Measurements from ENCODE around the gene CTU2.
"Not testable (repeated sequence)": the region's sequence is repeated elsewhere in the genome, so short reads cannot be mapped to it uniquely, and the experiment has no call there.

The CTU2 gene

DNA sequence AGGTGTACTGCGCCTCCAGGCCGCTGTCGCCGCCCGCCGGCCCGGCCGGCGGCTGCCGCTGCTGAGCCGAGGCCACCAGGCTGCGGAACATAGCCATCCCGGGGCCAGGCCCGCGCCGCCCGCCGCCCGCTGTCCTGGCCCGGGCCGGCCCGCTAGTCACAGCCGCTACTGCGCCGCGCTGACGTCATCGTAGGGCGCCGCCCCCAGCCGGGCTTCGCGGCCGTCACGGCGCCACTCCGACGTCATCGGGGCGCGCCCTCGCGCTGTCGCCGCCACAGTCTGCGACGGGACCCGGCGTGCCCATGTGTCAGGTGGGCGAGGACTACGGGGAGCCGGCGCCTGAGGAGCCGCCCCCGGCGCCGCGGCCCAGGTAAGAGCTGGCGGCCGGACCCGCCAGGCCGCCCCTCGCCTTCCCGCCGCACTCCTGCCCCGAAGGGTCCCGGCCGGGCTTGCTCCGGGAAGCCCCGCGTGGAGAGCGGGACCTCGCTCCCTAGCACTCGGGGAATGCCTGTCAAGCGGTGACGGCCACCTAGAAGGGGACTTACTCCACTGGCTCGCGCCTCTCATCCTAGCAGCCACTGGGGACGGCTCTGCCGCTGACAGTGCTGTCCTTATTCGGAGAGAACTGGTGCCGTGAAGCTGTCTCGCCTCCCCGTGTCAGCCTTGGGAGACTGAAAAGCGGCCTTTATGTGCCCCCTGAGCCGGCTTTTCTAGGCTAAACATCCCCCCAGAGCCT lies at the start of gene CTU2, which contains the start of gene RNF166:
TSS of gene CTU2 (plus strand) at position 275 of the 736 bp plus-strand sequence. CDS start at position 303, 28 bp downstream.
TSS of gene RNF166 (minus strand) at position 180 of the 736 bp plus-strand sequence. CDS start at position 97, 83 bp downstream.
- 0 out of 2 replicates have a peak, but pooled peaks cover 6% of the 10 kb centered on the region for H3K4me1 ChIP-seq (ENCODE audit: insufficient read depth, low read length)
- H3K9me3 ChIP-seq (ENCODE audit: insufficient read depth, low read depth, low read length): no peaks in the 10 kb centered on the region
- H3K4me3 ChIP-seq (ENCODE audit: low read length): peak within 1 kb of the TSS; percentile 97
- no peaks in the 10 kb centered on the region for H3K27me3 ChIP-seq (ENCODE audit: insufficient read depth, low read length)
- H3K27ac ChIP-seq (ENCODE audit: low read length): no peak within 1 kb of the TSS
- no peaks in the 10 kb centered on the region for H3K36me3 ChIP-seq (ENCODE audit: insufficient read depth, low read depth, low read length)
- peak within 1 kb of the TSS; percentile 85 for H3K9ac ChIP-seq (ENCODE audit: low read depth, low read length)

DNA sequence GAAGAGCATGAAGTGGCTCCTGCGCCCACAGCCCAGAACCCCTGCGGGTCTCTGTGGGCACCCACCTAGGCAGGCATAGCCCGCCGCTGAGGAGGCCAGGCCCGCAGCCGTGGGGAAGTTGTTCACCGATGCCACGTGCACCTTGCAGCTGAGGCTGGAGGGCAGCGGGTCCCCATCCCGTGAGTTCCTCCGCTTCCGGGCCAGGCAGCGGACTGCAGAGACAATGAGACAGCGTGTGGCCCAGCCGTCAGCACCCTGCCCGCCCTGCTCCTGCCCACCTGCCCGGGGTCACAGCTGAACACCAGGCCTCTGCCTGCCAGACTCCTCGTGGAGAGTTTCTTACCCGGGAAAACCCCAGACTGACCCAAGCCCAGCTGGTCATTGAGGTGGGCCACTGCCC lies 48.9 kb upstream of the CTU2 start:
- H3K27ac ChIP-seq (ENCODE audit: low read length): no peak overlapping the region
- no peaks in the 10 kb centered on the region for H3K9me3 ChIP-seq (ENCODE audit: insufficient read depth, low read depth, low read length)
- no peak overlapping the region for H3K9ac ChIP-seq (ENCODE audit: low read depth, low read length)
- H3K36me3 ChIP-seq (ENCODE audit: insufficient read depth, low read depth, low read length): peaks cover 38% of the 10 kb centered on the region
- H3K4me3 ChIP-seq (ENCODE audit: low read length): no peak overlapping the region
- H3K27me3 ChIP-seq (ENCODE audit: insufficient read depth, low read length): no peaks in the 10 kb centered on the region
- H3K4me1 ChIP-seq (ENCODE audit: insufficient read depth, low read length): peaks cover 6% of the 10 kb centered on the region; the same call in 1 of the 2 replicates

- H3K4me3 ChIP-seq (ENCODE audit: low read length): no peak overlapping the region
- H3K9ac ChIP-seq (ENCODE audit: low read depth, low read length): no peak overlapping the region
- no peaks in the 10 kb centered on the region for H3K27me3 ChIP-seq (ENCODE audit: insufficient read depth, low read length)
- peaks cover 6% of the 10 kb centered on the region; the same call in 1 of the 2 replicates for H3K4me1 ChIP-seq (ENCODE audit: insufficient read depth, low read length)
- no peak overlapping the region for H3K27ac ChIP-seq (ENCODE audit: low read length)
- H3K36me3 ChIP-seq (ENCODE audit: insufficient read depth, low read depth, low read length): peaks cover 31% of the 10 kb centered on the region
- no peaks in the 10 kb centered on the region for H3K9me3 ChIP-seq (ENCODE audit: insufficient read depth, low read depth, low read length)
Observed at GRCh38 chr16:88658714-88659113, 47.6 kb upstream of the CTU2 start.

DNA sequence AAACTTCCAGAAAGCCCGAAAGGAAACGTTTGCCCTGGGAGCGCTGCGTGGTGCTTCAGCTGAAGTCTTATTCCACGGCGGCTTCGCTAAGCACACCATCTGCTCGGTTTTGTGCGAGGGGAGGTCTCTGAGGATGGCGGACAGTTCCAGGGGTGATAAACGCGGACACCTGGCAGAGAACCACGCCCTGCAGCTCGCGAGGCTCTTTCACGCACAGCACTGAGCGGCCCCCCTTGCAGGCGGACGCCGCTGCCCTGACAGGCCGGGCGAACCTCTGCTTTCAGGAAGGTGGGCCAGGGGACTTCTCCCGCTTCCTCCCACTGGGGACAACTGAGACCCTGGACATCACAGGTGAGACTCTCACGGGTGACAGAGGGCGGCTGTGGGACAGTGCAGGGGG lies 47.1 kb upstream of the CTU2 start:
- H3K4me1 ChIP-seq (ENCODE audit: insufficient read depth, low read length): peaks cover 6% of the 10 kb centered on the region; the same call in 1 of the 2 replicates
- no peaks in the 10 kb centered on the region for H3K9me3 ChIP-seq (ENCODE audit: insufficient read depth, low read depth, low read length)
- H3K9ac ChIP-seq (ENCODE audit: low read depth, low read length): no peak overlapping the region
- no peak overlapping the region for H3K4me3 ChIP-seq (ENCODE audit: low read length)
- H3K27ac ChIP-seq (ENCODE audit: low read length): no peak overlapping the region
- H3K36me3 ChIP-seq (ENCODE audit: insufficient read depth, low read depth, low read length): peaks cover 29% of the 10 kb centered on the region
- no peaks in the 10 kb centered on the region; the same call in 1 of the 2 replicates for H3K27me3 ChIP-seq (ENCODE audit: insufficient read depth, low read length)

DNA sequence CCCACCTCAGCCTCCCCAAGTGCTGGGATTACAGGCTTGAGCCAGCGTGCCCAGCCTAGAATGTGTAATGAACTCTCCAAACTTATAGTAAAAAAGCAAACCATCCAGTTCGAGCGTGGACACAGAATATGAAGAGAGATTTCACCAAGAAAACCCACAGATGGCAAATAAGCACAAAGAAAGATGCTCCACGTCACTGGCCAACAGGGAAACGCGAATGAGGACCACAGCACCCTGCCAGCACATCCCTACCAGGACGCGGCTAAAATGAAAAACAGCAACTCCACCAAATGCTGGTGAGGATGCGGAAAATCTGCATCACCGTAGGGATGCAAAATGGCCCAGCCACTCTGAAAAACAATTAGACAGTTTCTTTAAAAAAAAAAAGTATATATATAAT lies 44.8 kb upstream of the CTU2 start:
- no peak overlapping the region for H3K9ac ChIP-seq (ENCODE audit: low read depth, low read length)
- no peaks in the 10 kb centered on the region; the same call in 1 of the 2 replicates for H3K27me3 ChIP-seq (ENCODE audit: insufficient read depth, low read length)
- H3K4me3 ChIP-seq (ENCODE audit: low read length): peak overlapping the region; percentile 48; the same call in 1 of the 2 replicates
- H3K4me1 ChIP-seq (ENCODE audit: insufficient read depth, low read length): peaks cover 6% of the 10 kb centered on the region; the same call in 1 of the 2 replicates
- H3K27ac ChIP-seq (ENCODE audit: low read length): no peak overlapping the region
- peaks cover 17% of the 10 kb centered on the region; the same call in 1 of the 2 replicates for H3K36me3 ChIP-seq (ENCODE audit: insufficient read depth, low read depth, low read length)
- H3K9me3 ChIP-seq (ENCODE audit: insufficient read depth, low read depth, low read length): no peaks in the 10 kb centered on the region

GRCh38 chr16:88662222-88662842 lies 44.0 kb upstream of the CTU2 start:
- no peaks in the 10 kb centered on the region; the same call in 1 of the 2 replicates for H3K27me3 ChIP-seq (ENCODE audit: insufficient read depth, low read length)
- peak overlapping the region; percentile 94 for H3K4me3 ChIP-seq (ENCODE audit: low read length)
- H3K27ac ChIP-seq (ENCODE audit: low read length): no peak overlapping the region
- peaks cover 6% of the 10 kb centered on the region; the same call in 1 of the 2 replicates for H3K4me1 ChIP-seq (ENCODE audit: insufficient read depth, low read length)
- no peaks in the 10 kb centered on the region for H3K9me3 ChIP-seq (ENCODE audit: insufficient read depth, low read depth, low read length)
- H3K36me3 ChIP-seq (ENCODE audit: insufficient read depth, low read depth, low read length): peaks cover 8% of the 10 kb centered on the region; the same call in 1 of the 2 replicates
- peak overlapping the region; percentile 77; the same call in 1 of the 2 replicates for H3K9ac ChIP-seq (ENCODE audit: low read depth, low read length)

GRCh38 chr16:88662843-88663606 lies 43.3 kb upstream of the CTU2 start, which contains the start of gene MVD:
Gene MVD, minus strand, starts transcription at chr16:88663091. Its CDS starts 11 bp downstream, at chr16:88663080.
- H3K4me3 ChIP-seq (ENCODE audit: low read length): peak within 1 kb of the TSS; percentile 94
- no peaks in the 10 kb centered on the region for H3K9me3 ChIP-seq (ENCODE audit: insufficient read depth, low read depth, low read length)
- H3K9ac ChIP-seq (ENCODE audit: low read depth, low read length): peak within 1 kb of the TSS; percentile 83
- H3K4me1 ChIP-seq (ENCODE audit: insufficient read depth, low read length): peaks cover 6% of the 10 kb centered on the region; the same call in 1 of the 2 replicates
- peaks cover 5% of the 10 kb centered on the region; the same call in 1 of the 2 replicates for H3K36me3 ChIP-seq (ENCODE audit: insufficient read depth, low read depth, low read length)
- H3K27me3 ChIP-seq (ENCODE audit: insufficient read depth, low read length): no peaks in the 10 kb centered on the region; the same call in 1 of the 2 replicates
- peak within 1 kb of the TSS; percentile 22 for H3K27ac ChIP-seq (ENCODE audit: low read length)

DNA sequence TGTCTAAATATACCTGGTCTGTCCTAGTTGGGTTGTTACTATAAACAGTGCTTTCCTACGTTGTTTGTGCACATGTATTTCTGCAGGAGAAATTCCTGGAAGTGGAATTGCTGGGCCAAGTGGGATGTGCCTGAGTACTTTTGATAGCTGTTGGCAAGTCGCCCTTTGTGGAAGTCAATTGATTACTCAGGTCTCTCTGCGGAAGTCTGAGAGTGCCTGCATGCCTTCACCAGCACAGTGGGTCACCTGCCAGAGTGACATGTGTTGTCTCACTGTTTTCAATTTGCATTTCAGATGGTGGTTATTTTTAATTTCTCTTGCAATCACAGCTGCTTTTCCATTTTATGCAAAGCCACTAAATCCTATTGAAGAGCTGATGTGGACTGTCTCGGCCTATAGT lies 41.2 kb upstream of the CTU2 start:
- H3K27me3 ChIP-seq (ENCODE audit: insufficient read depth, low read length): no peaks in the 10 kb centered on the region; the same call in 1 of the 2 replicates
- H3K27ac ChIP-seq (ENCODE audit: low read length): no peak overlapping the region
- peaks cover 6% of the 10 kb centered on the region; the same call in 1 of the 2 replicates for H3K4me1 ChIP-seq (ENCODE audit: insufficient read depth, low read length)
- no peak overlapping the region for H3K9ac ChIP-seq (ENCODE audit: low read depth, low read length)
- H3K9me3 ChIP-seq (ENCODE audit: insufficient read depth, low read depth, low read length): no peaks in the 10 kb centered on the region
- no peaks in the 10 kb centered on the region for H3K36me3 ChIP-seq (ENCODE audit: insufficient read depth, low read depth, low read length)
- no peak overlapping the region for H3K4me3 ChIP-seq (ENCODE audit: low read length)

DNA sequence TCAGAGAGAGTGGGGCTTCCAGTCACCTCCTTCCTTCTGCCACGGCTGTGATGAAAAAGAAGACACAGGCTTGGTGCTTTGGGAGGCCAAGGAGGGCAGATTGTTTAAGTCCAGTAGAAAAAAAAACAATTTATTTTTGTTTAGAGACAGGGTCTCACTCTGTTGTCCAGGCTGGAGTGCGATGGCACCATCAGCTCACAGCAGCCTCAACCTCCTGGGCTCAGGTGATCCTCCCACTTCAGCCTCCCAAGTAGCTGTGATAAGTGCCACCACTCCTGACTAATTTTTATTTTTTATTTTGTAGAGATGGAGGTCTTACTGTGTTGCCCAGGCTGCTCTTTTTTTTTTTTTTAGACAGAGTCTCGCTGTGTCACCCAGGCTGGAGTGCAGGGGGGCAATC lies 40.7 kb upstream of the CTU2 start:
- Histone ChIP-seq H3K27me3 (ENCODE audit: insufficient read depth, low read length) (no peaks in the 10 kb centered on the region; the same call in 1 of the 2 replicates), H3K36me3 (ENCODE audit: insufficient read depth, low read depth, low read length) (no peaks in the 10 kb centered on the region), H3K27ac (ENCODE audit: low read length) (no peak overlapping the region), H3K4me3 (ENCODE audit: low read length) (no peak overlapping the region), H3K4me1 (ENCODE audit: insufficient read depth, low read length) (peaks cover 6% of the 10 kb centered on the region; the same call in 1 of the 2 replicates), H3K9me3 (ENCODE audit: insufficient read depth, low read depth, low read length) (no peaks in the 10 kb centered on the region), H3K9ac (ENCODE audit: low read depth, low read length) (no peak overlapping the region)

- Histone ChIP-seq H3K4me1 (ENCODE audit: insufficient read depth, low read length) (no peaks in the 10 kb centered on the region; the same call in 1 of the 2 replicates), H3K9me3 (ENCODE audit: insufficient read depth, low read depth, low read length) (no peaks in the 10 kb centered on the region), H3K4me3 (ENCODE audit: low read length) (no peak overlapping the region), H3K9ac (ENCODE audit: low read depth, low read length) (no peak overlapping the region), H3K27me3 (ENCODE audit: insufficient read depth, low read length) (no peaks in the 10 kb centered on the region; the same call in 1 of the 2 replicates), H3K27ac (ENCODE audit: low read length) (no peak overlapping the region), H3K36me3 (ENCODE audit: insufficient read depth, low read depth, low read length) (no peaks in the 10 kb centered on the region)
Observed at GRCh38 chr16:88667461-88667860, 38.8 kb upstream of the CTU2 start.

DNA sequence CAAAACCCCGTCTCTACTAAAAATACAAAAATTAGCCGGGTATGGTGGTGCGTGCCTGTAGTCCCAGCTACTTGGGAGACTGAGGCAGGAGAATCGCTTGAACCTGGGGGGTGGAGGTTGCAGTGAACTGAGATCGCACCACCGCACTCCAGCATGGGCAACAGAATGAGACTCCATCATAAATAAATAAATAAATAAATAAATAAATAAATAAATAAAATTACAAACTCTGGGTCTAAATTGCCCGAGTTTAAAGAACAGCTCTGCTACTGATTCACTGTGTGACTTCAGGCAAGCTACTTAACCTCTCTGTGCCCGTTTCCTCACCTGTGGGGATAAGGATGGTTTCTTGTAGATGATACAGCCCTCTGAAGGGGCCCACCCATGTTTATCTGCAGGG lies 36.8 kb upstream of the CTU2 start:
- H3K9ac ChIP-seq (ENCODE audit: low read depth, low read length): not testable (repeated sequence)

More for the DNA sequence above, 36.8 kb upstream of the CTU2 start:
- not testable (repeated sequence) for H3K36me3 ChIP-seq (ENCODE audit: insufficient read depth, low read depth, low read length); H3K4me1 ChIP-seq (ENCODE audit: insufficient read depth, low read length); H3K27me3 ChIP-seq (ENCODE audit: insufficient read depth, low read length); H3K4me3 ChIP-seq (ENCODE audit: low read length); H3K9me3 ChIP-seq (ENCODE audit: insufficient read depth, low read depth, low read length); H3K27ac ChIP-seq (ENCODE audit: low read length)
